Measurements from ENCODE around the gene GP1BB. TPM values are rescaled to one million over a fixed set of nuclear protein-coding genes. Genes with fewer than 3 reads are reported as not detected.

Gene GP1BB
- total and polyA plus RNA-seq, 2 of the 4 experiments (the other 2 are of a cell fraction), result 0.18 to 1.5 TPM

DNA sequence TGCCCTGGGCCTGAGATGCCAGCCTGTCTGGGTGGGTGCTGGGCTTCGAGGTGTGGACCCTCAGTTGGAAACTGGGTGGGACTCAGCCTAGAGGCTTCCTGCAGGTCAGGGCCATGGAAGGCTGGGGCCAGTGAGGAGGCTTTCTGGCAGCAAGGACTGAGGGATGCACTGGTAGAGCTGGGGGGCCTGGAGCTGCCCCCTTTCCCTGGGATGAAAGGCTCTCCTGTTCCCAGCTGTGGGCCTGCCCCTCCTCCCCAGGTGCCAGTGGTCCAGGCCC lies 6.6 kb upstream of the GP1BB start:
- intact Hi-C loops (cut with micrococcal nuclease) (no loop called here), dilution Hi-C loops (cut with HindIII; ENCODE audit: low sequenced_read_pairs, unreplicated experiment) (no loop called here), in situ Hi-C loops (cut with MboI; ENCODE audit: low sequenced_read_pairs) (no loop called here)
- Histone ChIP-seq H3K4me1 (ENCODE audit: control insufficient read depth, insufficient read depth, low read length) (peaks cover 15% of the 10 kb centered on the region), H4K20me1 (ENCODE audit: insufficient read depth, low read length) (no peaks in the 10 kb centered on the region), H3K4me3 (ENCODE audit: insufficient read depth, low read depth, low read length) (no peak overlapping the region), H2BK120ac (ENCODE audit: low read depth, low read length) (no peak overlapping the region), H2BK5ac (ENCODE audit: low read depth, low read length, poor library complexity, severe bottlenecking) (no peak overlapping the region), H3K36me3 (ENCODE audit: control insufficient read depth, insufficient read depth, low read length) (peaks cover 11% of the 10 kb centered on the region), H2AK9ac (replicated peaks; ENCODE audit: low read depth, low read length, poor library complexity) (no peak overlapping the region), H4K8ac (ENCODE audit: low read depth in 2 of 2, low read length in 2 of 2) (no peak overlapping the region), H2BK15ac (ENCODE audit: low read depth, low read length) (no peak overlapping the region), H3K9me3 (ENCODE audit: control insufficient read depth, insufficient read depth, low read length) (no peaks in the 10 kb centered on the region), H4K91ac (ENCODE audit: insufficient read depth, low read depth, low read length) (no peak overlapping the region), H4K5ac (ENCODE audit: low read depth, low read length) (no peak overlapping the region), H2AK5ac (ENCODE audit: low read depth, low read length) (no peak overlapping the region), H3K27me3 (ENCODE audit: control insufficient read depth, insufficient read depth, low read length) (peaks cover 18% of the 10 kb centered on the region), H3K18ac (ENCODE audit: low read depth, low read length) (no peak overlapping the region), H3K56ac (ENCODE audit: extremely low read depth, insufficient read depth, low read length) (no peak overlapping the region), H3K23ac (ENCODE audit: low read depth, low read length) (no peak overlapping the region), H3K4me2 (ENCODE audit: low read depth, low read length) (no peak overlapping the region), H3K27ac (ENCODE audit: insufficient read depth, low read length) (no peak overlapping the region), H3K9ac (ENCODE audit: low read depth, low read length) (no peak overlapping the region), H3K9me1 (ENCODE audit: insufficient read depth, low read length) (peaks cover 7% of the 10 kb centered on the region), H3K79me1 (ENCODE audit: low read depth in 1 of 2, low read length in 2 of 2) (peaks cover 0 to 4% of the 10 kb centered on the region in 2 experiments; a peak in 1 of 4 replicates), H2BK20ac (ENCODE audit: low read depth, low read length) (no peak overlapping the region), H3K4ac (ENCODE audit: low read depth, low read length) (no peak overlapping the region), H3K14ac (replicated peaks; ENCODE audit: low read depth, low read length) (no peak overlapping the region), H2AFZ (replicated peaks; ENCODE audit: low read length, poor library complexity) (no peak overlapping the region)
- no peak for ATAC-seq (ENCODE audit: low read depth)
- ChIA-PET CTCF (interaction anchor here (1.0 kb wide), 1 partner anchor 84 kb away, joined by 3 read pairs; no protein-coding TSS in a partner anchor), POLR2A (ENCODE audit: unreplicated experiment) (no interaction called here)
- TF ChIP-seq SMC3 (IDR thresholded peaks at IDR 0.05; ENCODE audit: low read depth, low read length) (no peak), MAFK (IDR thresholded peaks at IDR 0.05; ENCODE audit: low read depth, low read length) (no peak), RFX5 (IDR thresholded peaks at IDR 0.05; ENCODE audit: low read depth, low read length) (no peak), RCOR1 (IDR thresholded peaks at IDR 0.05; ENCODE audit: insufficient replicate concordance, low read length) (no peak), FOS (IDR thresholded peaks at IDR 0.05; ENCODE audit: low read depth, low read length) (no peak), NFE2L2 (IDR thresholded peaks at IDR 0.05; ENCODE audit: low read depth, low read length) (no peak), BHLHE40 (IDR thresholded peaks at IDR 0.05; ENCODE audit: low read depth, low read length) (no peak), POLR2A (IDR thresholded peaks at IDR 0.05; ENCODE audit: low read depth, low read length) (no peak), CTCF (conservative IDR thresholded peaks at IDR 0.05; ENCODE audit: low read depth, low read length) (no peak), MXI1 (IDR thresholded peaks at IDR 0.05; ENCODE audit: borderline replicate concordance, low read depth, low read length) (no peak), CHD1 (IDR thresholded peaks at IDR 0.05; ENCODE audit: low read depth, low read length) (no peak), CEBPB (IDR thresholded peaks at IDR 0.05; ENCODE audit: low read depth, low read length) (no peak), RAD21 (IDR thresholded peaks at IDR 0.05; ENCODE audit: low read length) (no peak)
- TF ChIP-seq, protein P1, sequence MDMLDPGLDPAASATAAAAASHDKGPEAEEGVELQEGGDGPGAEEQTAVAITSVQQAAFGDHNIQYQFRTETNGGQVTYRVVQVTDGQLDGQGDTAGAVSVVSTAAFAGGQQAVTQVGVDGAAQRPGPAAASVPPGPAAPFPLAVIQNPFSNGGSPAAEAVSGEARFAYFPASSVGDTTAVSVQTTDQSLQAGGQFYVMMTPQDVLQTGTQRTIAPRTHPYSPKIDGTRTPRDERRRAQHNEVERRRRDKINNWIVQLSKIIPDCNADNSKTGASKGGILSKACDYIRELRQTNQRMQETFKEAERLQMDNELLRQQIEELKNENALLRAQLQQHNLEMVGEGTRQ (IDR thresholded peaks at IDR 0.05; ENCODE audit: low read depth, low read length), result no peak
- TF ChIP-seq, protein P2, sequence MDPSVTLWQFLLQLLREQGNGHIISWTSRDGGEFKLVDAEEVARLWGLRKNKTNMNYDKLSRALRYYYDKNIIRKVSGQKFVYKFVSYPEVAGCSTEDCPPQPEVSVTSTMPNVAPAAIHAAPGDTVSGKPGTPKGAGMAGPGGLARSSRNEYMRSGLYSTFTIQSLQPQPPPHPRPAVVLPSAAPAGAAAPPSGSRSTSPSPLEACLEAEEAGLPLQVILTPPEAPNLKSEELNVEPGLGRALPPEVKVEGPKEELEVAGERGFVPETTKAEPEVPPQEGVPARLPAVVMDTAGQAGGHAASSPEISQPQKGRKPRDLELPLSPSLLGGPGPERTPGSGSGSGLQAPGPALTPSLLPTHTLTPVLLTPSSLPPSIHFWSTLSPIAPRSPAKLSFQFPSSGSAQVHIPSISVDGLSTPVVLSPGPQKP (IDR thresholded peaks at IDR 0.05; ENCODE audit: borderline replicate concordance, low read depth, low read length), result no peak
- WGBS, 2 experiments (ENCODE audit: extremely low coverage in 2 of 2, insufficient read length in 1 of 2), result 80% methylated on average over 1 of the region's 1 CpG; no CpG with 5 or more reads in 1 of the 2 experiments
- no peak for DNase-seq
- no TSS peak for BruUV-seq (replicated peaks)

Measured in IMR-90 (cell line).